HCEC 1CT (cell line): ENCODE results near the gene FER.
"Not testable (repeated sequence)": the region's sequence is repeated elsewhere in the genome, so short reads cannot be mapped to it uniquely, and the experiment has no call there.

Experiments used
- DNase-seq: peaks from one replicate; pipeline ENCODE4 v3.0.0-alpha.2; 2017

Gene FER

DNA sequence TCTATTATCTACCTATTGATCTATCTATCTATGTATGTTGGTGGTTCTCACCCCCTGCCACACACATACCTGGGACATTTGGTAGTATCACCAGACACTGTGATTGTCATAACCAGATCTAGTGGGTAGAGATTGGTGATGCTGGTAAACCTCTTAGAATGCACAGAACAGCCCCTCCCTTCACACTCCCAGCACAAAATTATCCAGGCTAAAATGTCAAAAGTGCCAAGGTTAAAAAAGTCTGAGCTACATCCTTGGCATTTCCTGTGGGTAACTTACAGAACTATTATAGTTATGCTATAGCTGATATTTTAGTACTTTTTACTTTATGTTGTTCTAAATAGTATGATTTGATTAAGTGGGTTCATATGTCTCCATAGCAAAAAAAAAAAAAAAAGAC is 151.0 kb downstream of the FER start:
- no peak for DNase-seq

DNA sequence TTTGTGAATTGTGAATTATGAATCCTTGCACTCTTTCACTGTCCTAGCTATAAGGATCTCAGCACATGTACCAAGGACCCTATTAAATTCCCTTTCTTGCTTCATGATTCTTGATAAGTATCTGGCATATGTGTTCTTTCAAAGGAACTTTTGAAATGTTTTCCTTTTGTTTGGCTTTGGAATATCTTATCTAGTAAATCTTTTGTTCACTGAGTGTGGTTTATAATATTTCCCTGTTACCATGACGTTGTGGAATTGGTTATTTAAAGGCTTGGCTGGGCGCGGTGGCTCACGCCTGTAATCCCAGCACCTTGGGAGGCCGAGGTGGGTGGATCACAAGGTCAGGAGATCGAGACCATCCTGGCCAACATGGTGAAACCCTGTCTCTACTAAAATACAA is 151.5 kb downstream of the FER start:
- not testable (repeated sequence) for DNase-seq

DNA sequence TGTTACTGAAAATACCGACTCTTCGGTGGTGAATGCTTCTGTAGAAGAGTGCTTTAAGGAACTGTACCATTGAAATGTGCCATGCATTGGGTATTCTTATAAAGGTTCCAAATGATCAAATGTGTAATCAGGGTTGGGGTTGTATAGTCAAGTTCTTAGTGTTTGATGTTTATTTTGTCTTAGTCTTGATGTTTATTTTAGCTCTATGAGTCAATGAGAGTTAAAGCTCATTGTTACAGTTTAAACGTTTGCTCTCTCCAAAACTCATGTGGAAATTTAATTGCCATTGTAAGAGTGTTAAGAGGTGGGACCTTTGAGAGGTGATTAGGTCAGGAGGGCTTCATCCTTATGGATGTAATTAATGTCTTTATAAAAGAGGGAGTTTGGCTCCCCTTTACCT is 153.0 kb downstream of the FER start:
- peak; percentile 56 for DNase-seq

DNA sequence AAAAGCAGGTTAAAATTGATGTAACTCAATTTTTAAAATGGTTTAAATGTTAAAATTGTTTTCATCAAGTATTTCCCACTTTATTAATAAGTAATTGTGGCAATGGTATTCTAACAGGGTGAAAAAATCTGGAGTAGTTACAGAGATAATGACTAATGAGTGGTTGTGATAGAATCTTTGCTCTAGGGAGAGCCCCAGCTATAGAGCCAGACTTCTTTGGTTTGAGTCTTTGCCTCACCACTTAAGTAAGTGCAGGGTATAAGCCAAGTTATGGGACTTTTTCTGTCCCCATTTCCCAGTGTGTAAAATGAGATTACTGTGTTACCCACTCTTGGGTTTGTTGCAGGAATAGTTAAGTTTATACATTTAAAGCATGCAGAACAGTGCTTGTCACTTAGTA is 158.1 kb downstream of the FER start:
- DNase-seq: no peak

DNA sequence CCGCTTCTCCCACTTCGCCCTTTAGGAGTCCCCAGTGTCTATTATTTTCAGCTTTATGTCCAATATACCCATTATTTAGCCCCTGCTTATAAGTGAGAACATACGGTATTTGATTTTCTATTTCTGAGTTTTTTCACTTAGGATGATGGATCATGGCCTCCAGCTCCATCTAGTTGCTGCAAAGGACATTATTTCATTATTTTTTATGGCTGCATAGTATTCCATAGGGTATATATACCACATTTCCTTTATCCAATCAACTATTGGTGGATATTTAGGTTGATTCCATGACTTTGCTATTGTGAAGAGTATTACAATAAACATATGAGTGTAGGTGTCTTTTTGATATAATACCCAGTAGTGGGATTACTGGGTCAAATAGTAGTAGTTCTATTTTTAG is 162.9 kb downstream of the FER start:
- DNase-seq: no peak

DNA sequence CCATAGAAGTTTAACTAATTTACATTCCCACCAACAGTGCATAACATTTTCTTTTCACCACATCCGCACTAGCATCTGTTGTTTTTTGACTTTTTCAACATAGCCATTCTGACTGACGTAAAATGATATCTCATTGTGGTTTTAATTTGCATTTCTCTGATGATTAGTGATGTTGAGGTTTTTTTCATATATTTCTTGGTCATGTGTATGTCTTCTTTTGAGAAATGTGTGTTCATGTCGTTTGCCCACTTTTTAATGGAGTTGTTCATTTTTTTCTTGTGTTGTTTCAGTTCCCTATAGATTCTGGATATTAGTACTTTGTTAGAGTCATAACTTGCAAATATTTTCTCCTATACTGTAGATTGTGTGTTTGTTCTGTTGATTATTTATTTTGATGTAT is 163.4 kb downstream of the FER start:
- no peak for DNase-seq

DNA sequence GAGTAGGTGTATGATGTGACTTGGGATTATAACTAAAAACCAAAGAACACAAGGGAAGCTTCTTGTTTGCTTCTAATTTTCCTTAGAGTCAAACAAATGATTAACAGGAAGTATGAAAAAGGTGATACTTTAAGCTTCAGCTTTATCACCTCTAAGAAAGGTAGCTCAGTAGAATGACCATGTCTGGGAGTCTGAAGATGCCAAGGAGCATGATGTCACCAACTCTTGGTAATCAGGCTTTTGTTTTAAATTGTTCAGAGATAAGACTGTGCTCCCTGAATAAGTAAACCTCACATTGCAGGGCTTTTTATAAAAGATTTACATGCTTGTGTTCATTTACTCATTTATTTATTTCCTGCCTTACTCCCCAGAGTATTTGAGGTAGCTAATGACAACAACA is 169.9 kb downstream of the FER start:
- DNase-seq: no peak

DNA sequence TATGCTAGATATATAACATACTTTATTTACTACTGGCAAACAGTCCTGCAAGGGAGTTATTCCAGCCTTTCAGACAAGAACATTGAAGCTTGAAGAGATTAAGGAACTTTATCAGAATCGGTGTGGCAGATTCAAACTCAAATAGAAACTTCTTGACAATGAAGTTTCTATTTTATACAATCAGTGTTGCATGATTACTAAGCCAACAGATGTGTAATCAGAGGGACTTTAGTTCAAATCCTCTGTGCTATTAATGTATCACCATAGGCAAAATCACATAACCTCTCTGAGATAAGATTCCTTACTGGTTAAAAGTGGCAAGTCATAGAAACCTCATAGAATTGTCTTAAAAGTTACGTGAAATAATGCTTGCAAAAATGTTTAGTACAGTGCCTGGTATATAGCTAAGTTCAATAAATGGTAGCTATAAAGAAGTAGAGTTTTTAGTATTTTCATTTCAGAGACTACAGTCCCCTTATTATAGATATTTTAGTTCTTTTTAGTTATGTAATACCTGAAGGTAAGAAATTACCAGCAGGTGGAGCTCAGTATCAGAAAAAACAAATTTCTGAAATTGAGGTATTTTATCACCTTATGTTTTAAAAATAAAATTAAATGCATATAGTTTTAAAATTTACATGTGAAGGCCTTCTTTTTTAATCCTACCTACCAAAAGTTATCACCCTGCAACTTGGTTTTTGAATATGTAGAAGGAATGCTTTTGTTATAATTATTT is 172.1 kb downstream of the FER start:
- peak; percentile 5 for DNase-seq

DNA sequence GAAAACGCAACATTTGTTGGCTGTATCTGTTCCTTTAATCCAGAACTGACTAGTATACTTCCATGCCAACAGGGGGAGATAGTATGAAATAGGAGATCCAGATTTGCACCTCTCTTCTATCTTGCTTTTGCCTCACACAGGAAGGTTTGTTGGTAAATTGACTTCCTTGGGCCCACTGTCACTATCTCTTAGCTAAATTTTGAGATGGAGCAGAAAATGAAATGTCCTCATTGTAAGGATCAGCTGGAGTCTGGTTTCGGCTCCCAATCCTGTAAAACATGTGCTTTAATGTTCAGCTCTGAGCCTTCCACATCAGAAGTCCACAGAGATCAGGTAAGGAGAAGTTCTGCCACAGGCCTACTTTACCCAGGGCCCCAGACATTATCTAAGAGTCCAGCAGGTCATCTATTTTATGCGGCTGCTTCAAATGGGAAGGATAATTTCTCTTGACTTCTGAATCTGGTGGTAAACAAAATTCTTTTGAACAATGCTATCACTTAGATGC is 176.8 kb downstream of the FER start:
- DNase-seq: peak; percentile 15

DNA sequence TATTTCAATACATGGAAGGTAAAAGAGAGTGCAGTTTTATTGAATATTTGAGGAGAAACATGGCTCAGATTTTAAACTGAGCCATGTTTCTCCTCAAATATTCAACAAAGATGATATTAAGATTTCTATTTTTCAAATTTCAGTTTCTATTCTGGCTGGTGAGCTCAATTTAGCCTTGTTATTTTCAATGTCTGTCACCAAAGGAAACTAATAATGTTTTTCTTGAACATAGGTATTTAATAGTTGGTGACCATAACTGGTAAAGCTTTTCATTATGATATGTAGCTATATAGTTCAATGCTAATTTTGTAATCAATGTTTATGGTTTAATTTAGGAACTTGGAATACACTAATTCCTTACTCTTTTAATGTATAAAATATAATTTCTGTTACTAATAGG is 177.4 kb downstream of the FER start:
- DNase-seq: no peak

DNA sequence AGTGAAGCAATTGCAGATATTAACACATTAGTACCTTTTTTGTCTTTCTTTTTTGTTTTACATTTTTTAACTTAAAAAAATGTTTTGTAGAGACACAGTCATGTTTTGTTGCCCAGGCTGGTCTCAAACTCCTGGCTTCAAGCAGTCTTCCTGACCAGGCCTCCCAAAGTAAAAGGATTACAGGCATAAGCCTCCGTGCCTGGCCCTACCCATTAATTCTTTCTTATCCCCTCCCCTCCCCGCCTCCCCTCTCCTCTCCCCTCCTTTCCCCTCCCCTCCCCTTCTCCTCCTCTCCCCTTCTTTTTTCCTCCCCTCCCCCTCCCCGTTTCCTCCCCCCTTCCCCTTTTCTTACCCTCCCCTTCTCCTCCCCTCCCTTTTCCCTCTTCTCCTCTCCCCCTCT is 182.4 kb downstream of the FER start:
- DNase-seq: no peak

DNA sequence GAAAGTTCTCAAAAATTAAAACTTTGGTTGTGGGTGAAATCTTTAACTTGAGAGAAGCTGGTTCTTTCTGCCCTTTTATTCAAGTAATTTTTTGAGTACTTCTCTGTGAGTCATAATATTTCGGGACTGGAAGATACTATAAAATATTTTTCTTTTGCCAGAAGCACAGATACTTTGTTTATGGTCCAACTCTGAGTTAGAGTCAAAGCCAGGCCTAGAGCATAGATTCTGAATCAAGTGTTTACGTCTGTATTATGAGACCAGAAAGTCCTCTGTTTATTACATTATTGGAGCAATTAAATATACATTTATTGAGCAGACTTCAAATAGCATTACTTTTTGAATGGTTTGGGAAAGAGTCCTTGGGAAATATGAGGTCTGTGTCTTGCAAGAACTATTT is 187.9 kb downstream of the FER start:
- no peak for DNase-seq

DNA sequence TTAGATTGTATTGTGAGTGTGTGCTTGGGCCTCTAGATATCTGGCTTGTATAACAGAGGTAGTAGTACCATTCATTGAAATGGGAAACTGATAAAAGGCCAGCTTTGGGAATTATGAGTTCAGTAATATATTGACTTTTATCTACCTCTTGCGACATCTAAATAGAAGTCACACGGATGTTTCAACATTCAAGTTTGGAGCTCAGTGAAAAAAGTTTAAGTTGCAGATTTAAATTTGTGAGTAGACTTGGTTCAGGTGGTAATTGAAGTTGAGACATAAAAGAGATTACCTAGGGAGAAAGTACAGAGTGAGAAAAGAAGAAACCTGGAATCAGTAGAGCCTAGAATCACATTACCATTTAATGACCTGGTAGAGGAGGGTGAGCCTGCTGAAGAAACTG is 189.5 kb downstream of the FER start:
- no peak for DNase-seq

DNA sequence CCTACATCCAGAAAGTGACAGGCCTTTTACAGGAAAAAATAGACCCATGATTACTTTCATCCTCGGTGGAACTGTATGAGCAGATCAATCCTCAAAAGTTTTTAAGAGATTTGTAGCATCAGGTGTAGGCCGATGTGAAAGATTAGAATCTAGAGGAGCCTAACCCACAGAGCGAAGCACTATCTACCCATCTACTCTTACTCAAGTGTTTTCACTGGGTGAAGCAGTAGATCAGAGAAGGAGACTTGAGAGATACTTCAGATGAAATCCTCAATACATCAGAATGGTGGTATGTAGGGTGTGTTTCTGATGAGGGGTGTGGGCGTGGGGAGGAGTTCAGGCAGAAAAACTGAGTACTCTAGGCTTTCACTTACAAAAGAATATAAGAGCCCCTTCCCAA is 192.8 kb downstream of the FER start:
- no peak for DNase-seq

DNA sequence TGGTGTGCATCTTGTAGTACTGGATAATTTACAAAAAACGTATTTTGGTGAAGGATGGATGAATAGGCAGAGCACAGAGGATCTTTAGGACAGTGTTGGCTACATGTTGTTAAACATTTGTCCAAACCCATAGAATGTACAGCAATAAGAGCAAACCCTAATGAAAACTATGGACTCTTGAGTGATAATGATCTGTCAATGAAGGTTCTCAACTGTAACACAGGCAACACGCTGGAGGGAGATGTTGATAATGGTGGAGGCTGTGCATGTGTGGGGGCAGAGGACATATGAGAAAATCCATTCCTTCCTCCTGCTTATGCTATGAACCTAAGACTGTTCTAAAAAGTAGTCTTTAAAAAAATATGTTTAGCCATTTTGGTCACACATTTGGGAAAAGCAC is 194.0 kb downstream of the FER start:
- no peak for DNase-seq

DNA sequence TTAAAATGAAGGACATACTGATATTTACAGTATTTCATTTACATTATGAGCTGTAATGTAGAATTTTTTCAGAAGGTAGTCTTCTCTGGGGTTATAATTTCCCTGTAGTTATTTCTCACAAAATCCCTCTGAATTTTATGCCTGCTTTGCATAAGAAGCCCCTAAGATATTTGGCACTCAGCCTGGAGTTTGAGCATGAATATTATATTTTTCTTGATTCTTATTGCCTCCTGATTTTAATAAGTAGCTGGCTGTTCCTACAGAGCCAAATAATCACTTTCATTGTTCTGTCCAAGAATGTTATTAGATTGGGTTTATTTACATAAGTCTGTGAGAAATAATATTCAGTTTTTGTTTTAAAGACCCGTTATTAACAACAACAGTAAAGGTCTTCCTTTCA is 195.0 kb downstream of the FER start:
- no peak for DNase-seq

DNA sequence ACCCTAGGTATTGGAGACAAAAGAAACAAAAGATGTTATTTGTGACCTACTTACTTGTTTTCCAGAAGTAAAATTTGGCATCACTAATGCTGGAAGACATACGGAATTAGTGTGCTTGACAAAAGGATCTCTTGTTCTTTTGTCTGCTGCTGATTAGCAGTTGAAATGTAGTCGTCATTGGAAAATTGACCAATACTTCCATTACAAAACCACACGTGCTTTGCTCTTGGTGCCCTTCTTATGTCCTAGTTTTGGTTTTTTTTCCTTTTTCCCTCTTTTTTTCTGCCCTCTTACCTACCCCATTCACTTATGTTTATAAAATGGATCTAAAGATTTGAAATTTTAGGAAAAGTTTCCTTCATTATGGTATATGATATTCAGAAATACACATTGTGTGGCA is 197.4 kb downstream of the FER start:
- DNase-seq: no peak

DNA sequence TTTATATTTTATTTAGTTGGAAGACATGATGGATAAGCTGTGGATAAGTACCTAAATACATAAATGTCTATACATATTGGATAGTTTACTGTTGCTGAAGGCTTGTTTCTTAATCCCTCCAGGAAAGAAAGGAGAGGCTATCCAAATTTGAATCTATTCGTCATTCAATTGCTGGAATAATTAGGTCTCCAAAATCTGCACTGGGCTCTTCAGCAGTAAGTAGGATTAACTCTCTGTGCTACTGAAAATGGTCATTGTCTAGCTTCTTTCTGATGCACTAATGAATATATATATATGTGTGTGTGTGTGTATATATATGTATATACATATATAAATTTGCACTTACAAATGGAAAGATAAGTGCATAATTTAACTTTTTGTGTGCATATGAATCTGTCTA is 198.3 kb downstream of the FER start:
- DNase-seq: no peak

DNA sequence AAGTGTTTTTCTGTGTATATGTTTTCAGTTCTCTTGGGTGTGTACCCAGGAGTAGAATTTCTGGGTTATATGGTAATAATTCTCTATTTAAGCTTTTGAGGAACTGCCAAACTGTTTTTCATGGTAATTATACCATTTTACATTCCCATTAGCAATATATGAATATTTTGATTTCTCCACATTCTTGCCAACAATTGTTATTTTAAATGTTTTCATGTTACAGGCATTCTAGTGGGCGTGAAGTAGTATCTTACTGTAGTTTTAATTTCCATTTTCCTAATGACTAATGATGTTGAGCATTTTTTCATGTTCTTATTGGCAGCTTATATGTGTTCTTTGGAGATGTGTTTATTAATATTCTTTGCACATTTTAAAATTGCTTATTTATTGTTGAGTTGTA is 199.5 kb downstream of the FER start:
- no peak for DNase-seq

DNA sequence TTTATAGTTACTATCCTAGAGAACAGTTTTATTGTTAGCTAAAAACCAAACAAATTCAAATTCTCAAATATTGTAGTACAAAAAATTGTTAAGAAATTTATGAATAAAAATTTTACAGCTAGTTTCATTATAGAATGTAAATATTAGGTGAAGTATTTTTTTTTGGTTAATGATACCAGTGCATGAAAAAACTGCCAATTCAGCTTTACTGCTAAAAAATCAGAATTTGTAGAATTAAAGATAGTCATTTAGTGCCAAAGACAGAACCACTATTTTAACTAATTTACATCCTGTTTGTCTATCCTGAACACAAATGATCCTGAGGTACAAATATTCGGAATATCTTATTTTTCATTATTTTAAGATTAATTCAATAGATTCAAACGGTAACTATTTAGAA is 202.6 kb downstream of the FER start:
- DNase-seq: no peak

DNA sequence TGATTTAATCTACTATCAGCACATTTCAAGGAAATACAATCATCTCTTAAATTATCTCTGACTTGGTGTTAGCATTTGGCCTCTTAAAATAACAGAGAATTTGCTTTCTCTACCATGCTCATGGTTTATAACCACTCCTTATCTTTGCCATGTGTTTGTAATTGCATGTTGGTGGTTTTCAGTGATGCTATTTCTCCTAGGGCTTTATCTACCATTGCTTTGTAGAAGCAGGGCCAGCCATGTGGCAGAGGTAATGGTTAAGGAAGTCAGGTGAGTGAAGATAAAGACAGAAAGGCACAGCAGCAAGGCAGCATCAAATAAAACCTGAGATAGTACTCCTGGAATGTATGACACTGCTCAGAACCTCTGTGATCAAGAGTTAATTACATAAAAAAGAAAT is 206.2 kb downstream of the FER start:
- DNase-seq: no peak

DNA sequence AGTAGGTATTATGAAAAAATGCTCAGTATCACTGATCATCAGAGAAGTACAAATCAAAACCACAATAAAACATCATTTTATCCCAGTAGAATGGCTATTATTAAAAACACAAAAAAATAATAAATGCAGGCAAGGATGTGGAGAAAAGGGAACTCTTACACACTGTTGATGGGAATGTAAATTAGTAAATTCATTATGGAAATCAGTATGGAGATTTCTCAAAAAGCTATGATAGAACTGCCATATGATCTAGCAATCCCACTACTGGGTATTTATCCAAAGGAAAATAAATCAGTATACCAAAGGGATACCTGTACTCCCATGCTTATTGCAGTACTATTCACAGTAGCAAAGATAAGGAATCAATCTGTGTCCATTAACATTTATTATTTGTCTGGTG is 209.6 kb downstream of the FER start:
- no peak for DNase-seq

DNA sequence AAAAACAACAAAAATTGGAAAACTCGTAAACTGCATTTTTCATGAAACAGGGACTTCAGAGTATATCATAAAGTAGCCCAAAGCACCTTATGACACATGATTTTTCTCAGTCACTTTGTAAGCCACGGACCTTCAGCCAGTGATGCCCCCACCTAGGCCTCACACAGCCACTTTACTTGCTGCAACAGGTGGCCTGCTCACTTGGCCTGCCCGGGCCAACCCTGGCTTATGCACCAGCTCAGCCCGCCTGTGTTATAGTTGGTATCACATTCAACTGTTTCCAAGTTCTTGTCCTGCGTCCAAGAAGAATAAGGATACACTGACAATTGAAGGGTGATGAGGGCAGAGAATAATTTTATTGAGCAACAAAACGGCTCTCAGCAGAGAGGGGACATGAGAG is 219.2 kb downstream of the FER start:
- no peak for DNase-seq

DNA sequence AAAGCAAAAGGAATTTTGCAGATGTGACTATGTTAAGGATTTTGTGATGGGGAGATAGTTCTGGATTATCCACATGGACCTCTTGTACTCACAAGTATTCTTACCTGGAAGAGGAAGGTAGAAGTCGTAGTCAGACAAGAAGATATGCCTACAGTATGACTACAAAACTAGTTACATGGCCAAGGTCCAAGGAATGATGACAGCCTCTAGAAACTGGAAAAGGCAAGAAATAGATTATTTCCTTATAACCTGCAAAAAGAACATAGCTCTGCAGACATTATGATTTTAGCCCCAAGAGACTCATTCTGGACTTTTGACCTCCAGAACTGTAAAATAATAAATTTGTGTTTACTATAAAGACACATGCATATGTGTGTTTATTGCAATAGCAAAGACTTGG is 226.9 kb downstream of the FER start:
- DNase-seq: no peak

DNA sequence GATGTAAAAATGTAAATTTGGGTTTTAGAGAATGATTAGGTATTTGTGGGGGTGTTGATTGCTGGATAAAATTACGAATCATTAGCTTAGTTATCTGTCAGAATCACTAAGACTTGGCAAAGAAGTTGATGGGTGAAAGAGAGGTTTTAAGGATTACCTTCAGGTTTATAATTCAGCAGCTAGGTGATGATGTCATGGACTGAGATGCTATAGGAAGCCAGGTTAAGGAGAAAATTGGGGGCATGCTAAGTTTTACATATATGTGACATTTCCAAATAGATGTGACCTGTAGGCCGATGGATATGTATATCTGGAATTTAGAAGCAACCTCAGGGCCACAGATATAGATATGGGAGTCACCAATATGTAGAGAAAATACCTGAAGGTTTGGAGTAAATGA is 228.0 kb downstream of the FER start:
- DNase-seq: no peak
